Measurements from ENCODE around the gene PCSK5.

The PCSK5 gene

GRCh38 chr9:76200745-76201144 is 310.3 kb downstream of the PCSK5 start:
- Histone ChIP-seq H3K9ac (ENCODE audit: low read length) (no peak overlapping the region), H3K36me3 (ENCODE audit: insufficient read depth, low read length) (no peaks in the 10 kb centered on the region), H3K27me3 (ENCODE audit: control insufficient read depth in 1 of 2, insufficient read depth in 2 of 2, low read length in 2 of 2) (no peaks in the 10 kb centered on the region), H3K9me3 (ENCODE audit: low read length) (no peaks in the 10 kb centered on the region), H3K27ac (ENCODE audit: low read depth, low read length) (no peak overlapping the region), H3K4me1 (ENCODE audit: insufficient read depth, low read length) (no peaks in the 10 kb centered on the region), H3K4me3 (ENCODE audit: low read depth in 1 of 2, low read length in 2 of 2) (no peak overlapping the region)

GRCh38 chr9:76203373-76203772 is 312.9 kb downstream of the PCSK5 start:
- H3K27ac ChIP-seq (ENCODE audit: low read depth, low read length) = no peak overlapping the region
- no peaks in the 10 kb centered on the region for H3K4me1 ChIP-seq (ENCODE audit: insufficient read depth, low read length)
- H3K4me3 ChIP-seq (ENCODE audit: low read depth in 1 of 2, low read length in 2 of 2) = no peak overlapping the region
- H3K36me3 ChIP-seq (ENCODE audit: insufficient read depth, low read length) = no peaks in the 10 kb centered on the region
- H3K9ac ChIP-seq (ENCODE audit: low read length) = no peak overlapping the region
- H3K27me3 ChIP-seq (ENCODE audit: control insufficient read depth in 1 of 2, insufficient read depth in 2 of 2, low read length in 2 of 2) = no peaks in the 10 kb centered on the region
- no peaks in the 10 kb centered on the region for H3K9me3 ChIP-seq (ENCODE audit: low read length)

- H3K9ac ChIP-seq (ENCODE audit: low read length) = no peak overlapping the region
- no peak overlapping the region for H3K4me3 ChIP-seq (ENCODE audit: low read depth in 1 of 2, low read length in 2 of 2)
- H3K4me1 ChIP-seq (ENCODE audit: insufficient read depth, low read length) = no peaks in the 10 kb centered on the region
- no peak overlapping the region for H3K27ac ChIP-seq (ENCODE audit: low read depth, low read length)
- H3K36me3 ChIP-seq (ENCODE audit: insufficient read depth, low read length) = no peaks in the 10 kb centered on the region
- no peaks in the 10 kb centered on the region for H3K27me3 ChIP-seq (ENCODE audit: control insufficient read depth in 1 of 2, insufficient read depth in 2 of 2, low read length in 2 of 2)
- H3K9me3 ChIP-seq (ENCODE audit: low read length) = no peaks in the 10 kb centered on the region
Measured at GRCh38 chr9:76206821-76207220, 316.3 kb downstream of the PCSK5 start.

- Histone ChIP-seq H3K36me3 (ENCODE audit: insufficient read depth, low read length) (no peaks in the 10 kb centered on the region), H3K9ac (ENCODE audit: low read length) (no peak overlapping the region), H3K9me3 (ENCODE audit: low read length) (no peaks in the 10 kb centered on the region), H3K27ac (ENCODE audit: low read depth, low read length) (no peak overlapping the region), H3K4me3 (ENCODE audit: low read depth in 1 of 2, low read length in 2 of 2) (no peak overlapping the region), H3K4me1 (ENCODE audit: insufficient read depth, low read length) (no peaks in the 10 kb centered on the region), H3K27me3 (ENCODE audit: control insufficient read depth in 1 of 2, insufficient read depth in 2 of 2, low read length in 2 of 2) (no peaks in the 10 kb centered on the region)
Measured at GRCh38 chr9:76213751-76214150, 323.3 kb downstream of the PCSK5 start.

- H3K4me3 ChIP-seq (ENCODE audit: low read depth in 1 of 2, low read length in 2 of 2) = no peak overlapping the region
- no peak overlapping the region for H3K27ac ChIP-seq (ENCODE audit: low read depth, low read length)
- no peaks in the 10 kb centered on the region for H3K36me3 ChIP-seq (ENCODE audit: insufficient read depth, low read length)
- no peaks in the 10 kb centered on the region for H3K4me1 ChIP-seq (ENCODE audit: insufficient read depth, low read length)
- no peaks in the 10 kb centered on the region for H3K27me3 ChIP-seq (ENCODE audit: control insufficient read depth in 1 of 2, insufficient read depth in 2 of 2, low read length in 2 of 2)
- H3K9ac ChIP-seq (ENCODE audit: low read length) = no peak overlapping the region
- no peaks in the 10 kb centered on the region for H3K9me3 ChIP-seq (ENCODE audit: low read length)
Measured at GRCh38 chr9:76215066-76215465, 324.6 kb downstream of the PCSK5 start.

- Histone ChIP-seq H3K9me3 (ENCODE audit: low read length) (no peaks in the 10 kb centered on the region), H3K4me3 (ENCODE audit: low read depth in 1 of 2, low read length in 2 of 2) (no peak overlapping the region), H3K9ac (ENCODE audit: low read length) (no peak overlapping the region), H3K27ac (ENCODE audit: low read depth, low read length) (no peak overlapping the region), H3K36me3 (ENCODE audit: insufficient read depth, low read length) (no peaks in the 10 kb centered on the region), H3K27me3 (ENCODE audit: control insufficient read depth in 1 of 2, insufficient read depth in 2 of 2, low read length in 2 of 2) (no peaks in the 10 kb centered on the region), H3K4me1 (ENCODE audit: insufficient read depth, low read length) (no peaks in the 10 kb centered on the region)
Measured at GRCh38 chr9:76216161-76216649, 325.7 kb downstream of the PCSK5 start.

- H3K9ac ChIP-seq (ENCODE audit: low read length) = no peak overlapping the region
- no peak overlapping the region for H3K27ac ChIP-seq (ENCODE audit: low read depth, low read length)
- H3K36me3 ChIP-seq (ENCODE audit: insufficient read depth, low read length) = no peaks in the 10 kb centered on the region
- no peaks in the 10 kb centered on the region for H3K4me1 ChIP-seq (ENCODE audit: insufficient read depth, low read length)
- no peaks in the 10 kb centered on the region for H3K27me3 ChIP-seq (ENCODE audit: control insufficient read depth in 1 of 2, insufficient read depth in 2 of 2, low read length in 2 of 2)
- H3K9me3 ChIP-seq (ENCODE audit: low read length) = no peaks in the 10 kb centered on the region
- H3K4me3 ChIP-seq (ENCODE audit: low read depth in 1 of 2, low read length in 2 of 2) = no peak overlapping the region
Measured at GRCh38 chr9:76218117-76218885, 327.8 kb downstream of the PCSK5 start.

- H3K9ac ChIP-seq (ENCODE audit: low read length) = no peak overlapping the region
- no peaks in the 10 kb centered on the region for H3K27me3 ChIP-seq (ENCODE audit: control insufficient read depth in 1 of 2, insufficient read depth in 2 of 2, low read length in 2 of 2)
- H3K27ac ChIP-seq (ENCODE audit: low read depth, low read length) = no peak overlapping the region
- no peaks in the 10 kb centered on the region for H3K9me3 ChIP-seq (ENCODE audit: low read length)
- H3K36me3 ChIP-seq (ENCODE audit: insufficient read depth, low read length) = no peaks in the 10 kb centered on the region
- no peak overlapping the region for H3K4me3 ChIP-seq (ENCODE audit: low read depth in 1 of 2, low read length in 2 of 2)
- no peaks in the 10 kb centered on the region for H3K4me1 ChIP-seq (ENCODE audit: insufficient read depth, low read length)
Measured at GRCh38 chr9:76218886-76219445, 328.5 kb downstream of the PCSK5 start.

GRCh38 chr9:76219560-76220151 is 329.2 kb downstream of the PCSK5 start:
- Histone ChIP-seq H3K27me3 (ENCODE audit: control insufficient read depth in 1 of 2, insufficient read depth in 2 of 2, low read length in 2 of 2) (no peaks in the 10 kb centered on the region), H3K27ac (ENCODE audit: low read depth, low read length) (no peak overlapping the region), H3K36me3 (ENCODE audit: insufficient read depth, low read length) (no peaks in the 10 kb centered on the region), H3K4me3 (ENCODE audit: low read depth in 1 of 2, low read length in 2 of 2) (no peak overlapping the region), H3K9ac (ENCODE audit: low read length) (no peak overlapping the region), H3K9me3 (ENCODE audit: low read length) (no peaks in the 10 kb centered on the region), H3K4me1 (ENCODE audit: insufficient read depth, low read length) (no peaks in the 10 kb centered on the region)

GRCh38 chr9:76221423-76221822 is 330.9 kb downstream of the PCSK5 start:
- Histone ChIP-seq H3K9me3 (ENCODE audit: low read length) (no peaks in the 10 kb centered on the region), H3K9ac (ENCODE audit: low read length) (no peak overlapping the region), H3K27ac (ENCODE audit: low read depth, low read length) (no peak overlapping the region), H3K36me3 (ENCODE audit: insufficient read depth, low read length) (no peaks in the 10 kb centered on the region), H3K27me3 (ENCODE audit: control insufficient read depth in 1 of 2, insufficient read depth in 2 of 2, low read length in 2 of 2) (no peaks in the 10 kb centered on the region), H3K4me1 (ENCODE audit: insufficient read depth, low read length) (no peaks in the 10 kb centered on the region), H3K4me3 (ENCODE audit: low read depth in 1 of 2, low read length in 2 of 2) (no peak overlapping the region)

GRCh38 chr9:76223749-76224340 is 333.4 kb downstream of the PCSK5 start:
- H3K27me3 ChIP-seq (ENCODE audit: control insufficient read depth in 1 of 2, insufficient read depth in 2 of 2, low read length in 2 of 2) = no peaks in the 10 kb centered on the region
- no peaks in the 10 kb centered on the region for H3K4me1 ChIP-seq (ENCODE audit: insufficient read depth, low read length)
- no peak overlapping the region for H3K9ac ChIP-seq (ENCODE audit: low read length)
- no peaks in the 10 kb centered on the region for H3K9me3 ChIP-seq (ENCODE audit: low read length)
- no peaks in the 10 kb centered on the region for H3K36me3 ChIP-seq (ENCODE audit: insufficient read depth, low read length)
- no peak overlapping the region for H3K27ac ChIP-seq (ENCODE audit: low read depth, low read length)
- H3K4me3 ChIP-seq (ENCODE audit: low read depth in 1 of 2, low read length in 2 of 2) = no peak overlapping the region
